HEK293 (cell line): ENCODE measurements around the gene SAYSD1.

ENCODE experiments used
- CTCF ChIA-PET: fragments of 350-600 bp; formaldehyde crosslinking; extraction: SDS; loops from one replicate; lab custom pipeline; 2021; ENCODE audit warnings: antibody characterized with exemption; lab: Yijun Ruan, JAX
- POLR2A ChIA-PET: fragments of 300-600 bp; formaldehyde crosslinking; extraction: SDS; loops from one replicate; lab custom pipeline; 2020; ENCODE audit warnings: antibody characterized with exemption, inconsistent platforms; lab: Yijun Ruan, JAX
- H3K27ac ChIP-seq: fragments of 200-500 bp; sonication (Bioruptor generic); 2 replicates; pipeline ENCODE4 v1.5.1; 2014; ENCODE audit warnings: low read depth, low read length, control low read depth, inconsistent platforms; ENCODE audit errors: extremely low read depth
- H3K36me3 ChIP-seq, 2 experiments: fragments of 200-500 bp in 1 of 2; sonication (Bioruptor generic) in 1 of 2; 1 replicate in 1 of 2; 2 replicates in 1 of 2; pipeline ENCODE4 v1.5.1; 2014 to 2017; ENCODE audit warnings: inconsistent platforms in 2 of 2, low read length in 2 of 2; ENCODE audit not compliant: control insufficient read depth in 2 of 2, insufficient read depth in 1 of 2
- H3K4me1 ChIP-seq: fragments of 200-500 bp; sonication (Bioruptor generic); 2 replicates; pipeline ENCODE4 v1.5.1; 2014; ENCODE audit warnings: mild to moderate bottlenecking, low read length, inconsistent platforms; ENCODE audit not compliant: control insufficient read depth, insufficient read depth
- H3K4me3 ChIP-seq: 2 replicates; pipeline ENCODE4 v1.5.1; 2011; ENCODE audit warnings: low read depth, mild to moderate bottlenecking, control low read depth, low read length, moderate library complexity
- H3K9me3 ChIP-seq: fragments of 200-500 bp; sonication (Bioruptor generic); 2 replicates; pipeline ENCODE4 v1.5.1; 2014; ENCODE audit warnings: low read depth, low read length, inconsistent platforms; ENCODE audit not compliant: control insufficient read depth, insufficient read depth
- IKZF3 ChIP-seq: fragments of 450-650 bp; IDR thresholded peaks from 2 replicates; pipeline ENCODE4 v1.5.0; 2018; ENCODE audit warnings: missing biosample characterization, mild to moderate bottlenecking, missing genetic modification characterization, moderate library complexity
- KLF7 ChIP-seq: fragments of 450-650 bp; formaldehyde crosslinking; IDR thresholded peaks from 2 replicates; pipeline ENCODE4 v1.5.1; 2016; ENCODE audit warnings: missing biosample characterization, missing genetic modification characterization, borderline replicate concordance
- PATZ1 ChIP-seq: fragments of 450-650 bp; formaldehyde crosslinking; IDR thresholded peaks from 2 replicates; pipeline ENCODE4 v1.5.1; 2016; ENCODE audit warnings: missing biosample characterization, missing genetic modification characterization
- SCRT1 ChIP-seq: fragments of 450-650 bp; formaldehyde crosslinking; IDR thresholded peaks from 2 replicates; pipeline ENCODE4 v1.5.1; 2016; ENCODE audit warnings: missing biosample characterization, missing genetic modification characterization, borderline replicate concordance
- SP7 ChIP-seq: fragments of 450-650 bp; formaldehyde crosslinking; IDR thresholded peaks from 2 replicates; pipeline ENCODE4 v1.5.1; 2016; ENCODE audit warnings: missing biosample characterization, missing genetic modification characterization
- ZBTB26 ChIP-seq: fragments of 450-650 bp; formaldehyde crosslinking; optimal IDR thresholded peaks from 2 replicates; pipeline ENCODE3; 2016; ENCODE audit warnings: missing biosample characterization, mild to moderate bottlenecking, missing genetic modification characterization
- ZBTB6 ChIP-seq: fragments of 450-650 bp; formaldehyde crosslinking; IDR thresholded peaks from 2 replicates; pipeline ENCODE4 v1.5.1; 2017; ENCODE audit warnings: missing biosample characterization, missing genetic modification characterization
- ZNF121 ChIP-seq: fragments of 450-650 bp; formaldehyde crosslinking; IDR thresholded peaks from 2 replicates; pipeline ENCODE4 v1.5.1; 2016; ENCODE audit warnings: missing biosample characterization, missing genetic modification characterization
- ZNF24 ChIP-seq: fragments of 450-650 bp; formaldehyde crosslinking; IDR thresholded peaks from 2 replicates; pipeline ENCODE4 v1.5.1; 2016; ENCODE audit warnings: missing biosample characterization, missing genetic modification characterization
- ZNF248 ChIP-seq: fragments of 450-650 bp; formaldehyde crosslinking; IDR thresholded peaks from 2 replicates; pipeline ENCODE4 v1.5.1; 2017; ENCODE audit warnings: missing biosample characterization, missing genetic modification characterization
- ZNF292 ChIP-seq: fragments of 450-650 bp; formaldehyde crosslinking; IDR thresholded peaks from 2 replicates; pipeline ENCODE4 v1.5.1; 2016; ENCODE audit warnings: low read depth, missing biosample characterization, missing genetic modification characterization, borderline replicate concordance
- ZNF449 ChIP-seq: fragments of 450-650 bp; formaldehyde crosslinking; IDR thresholded peaks from 2 replicates; pipeline ENCODE4 v1.5.1; 2017; ENCODE audit warnings: missing biosample characterization, mild to moderate bottlenecking, missing genetic modification characterization, moderate library complexity
- ZNF518A ChIP-seq: fragments of 450-650 bp; formaldehyde crosslinking; conservative IDR thresholded peaks from 2 replicates; pipeline ENCODE4 v1.5.1; 2016; ENCODE audit warnings: low read depth, missing biosample characterization, missing genetic modification characterization
- ZNF548 ChIP-seq: fragments of 450-650 bp; formaldehyde crosslinking; IDR thresholded peaks from 2 replicates; pipeline ENCODE4 v1.5.1; 2016; ENCODE audit warnings: missing biosample characterization, missing genetic modification characterization
- ZNF585B ChIP-seq: fragments of 450-650 bp; formaldehyde crosslinking; IDR thresholded peaks from 2 replicates; pipeline ENCODE4 v1.5.1; 2016; ENCODE audit warnings: missing biosample characterization, missing genetic modification characterization
- ZNF610 ChIP-seq: fragments of 450-650 bp; formaldehyde crosslinking; IDR thresholded peaks from 2 replicates; pipeline ENCODE4 v1.5.1; 2016; ENCODE audit warnings: missing biosample characterization, missing genetic modification characterization, borderline replicate concordance
- ZNF621 ChIP-seq: fragments of 450-650 bp; formaldehyde crosslinking; IDR thresholded peaks from 2 replicates; pipeline ENCODE4 v1.5.1; 2017; ENCODE audit warnings: missing biosample characterization, missing genetic modification characterization
- ZNF76 ChIP-seq: fragments of 450-650 bp; formaldehyde crosslinking; IDR thresholded peaks from 2 replicates; pipeline ENCODE4; 2016; ENCODE audit warnings: low read depth, missing biosample characterization, missing genetic modification characterization, borderline replicate concordance
- ZNF776 ChIP-seq: fragments of 450-650 bp; formaldehyde crosslinking; IDR thresholded peaks from 2 replicates; pipeline ENCODE4 v1.5.0; 2017; ENCODE audit warnings: missing biosample characterization, missing genetic modification characterization, borderline replicate concordance

Gene SAYSD1

GRCh38 chr6:39075807-39076622, 39.0 kb downstream of the SAYSD1 start (continued):
- TF ChIP-seq ZNF518A (no peak), ZNF610 (tag by site-specific recombination) (no peak)

GRCh38 chr6:39075010-39075686, 39.8 kb downstream of the SAYSD1 start:
- POLR2A ChIA-PET: no interaction called here
- H3K9me3 ChIP-seq: no peaks in the 10 kb centered on the region
- no peak overlapping the region for H3K4me3 ChIP-seq
- CTCF ChIA-PET: interaction anchor here (0.6 to 1.0 kb wide), 3 partner anchors 30 to 101 kb away, joined by 3 to 4 read pairs (median 4); no protein-coding TSS in a partner anchor
- H3K36me3 ChIP-seq: no peaks in the 10 kb centered on the region
- H3K4me1 ChIP-seq: no peaks in the 10 kb centered on the region
- TF ChIP-seq KLF7 (tag by site-specific recombination) (no peak), ZNF585B (tag by site-specific recombination) (no peak), ZNF449 (tag by site-specific recombination) (no peak), ZNF76 (tag by site-specific recombination) (no peak), ZBTB6 (tag by site-specific recombination) (no peak), ZNF621 (tag by site-specific recombination) (no peak), ZBTB26 (tag by site-specific recombination) (no peak), ZNF548 (tag by site-specific recombination) (no peak), ZNF121 (tag by site-specific recombination) (no peak)
- TF ChIP-seq, all 188 proteins: peak for 0
- H3K27ac ChIP-seq: no peak overlapping the region

GRCh38 chr6:39074486-39074885, 40.5 kb downstream of the SAYSD1 start:
- Histone ChIP-seq H3K4me3 (no peak overlapping the region), H3K27ac (no peak overlapping the region), H3K4me1 (no peaks in the 10 kb centered on the region), H3K9me3 (no peaks in the 10 kb centered on the region; the same call in 1 of the 2 replicates), H3K36me3 (no peaks in the 10 kb centered on the region)
- POLR2A ChIA-PET: no interaction called here
- CTCF ChIA-PET: interaction anchor here (0.6 kb wide), 1 partner anchor 31 kb away, joined by 4 read pairs; no protein-coding TSS in a partner anchor
- TF ChIP-seq SP7 (no peak), ZNF292 (tag by site-specific recombination) (no peak), ZNF610 (tag by site-specific recombination) (no peak), PATZ1 (tag by site-specific recombination) (no peak), IKZF3 (tag by site-specific recombination) (no peak), ZNF24 (tag by site-specific recombination) (no peak), SCRT1 (tag by site-specific recombination) (no peak), ZNF248 (tag by site-specific recombination) (no peak), ZNF776 (tag by site-specific recombination) (no peak)
